ENCODE data around the gene TCEAL4.

Gene TCEAL4

DNA sequence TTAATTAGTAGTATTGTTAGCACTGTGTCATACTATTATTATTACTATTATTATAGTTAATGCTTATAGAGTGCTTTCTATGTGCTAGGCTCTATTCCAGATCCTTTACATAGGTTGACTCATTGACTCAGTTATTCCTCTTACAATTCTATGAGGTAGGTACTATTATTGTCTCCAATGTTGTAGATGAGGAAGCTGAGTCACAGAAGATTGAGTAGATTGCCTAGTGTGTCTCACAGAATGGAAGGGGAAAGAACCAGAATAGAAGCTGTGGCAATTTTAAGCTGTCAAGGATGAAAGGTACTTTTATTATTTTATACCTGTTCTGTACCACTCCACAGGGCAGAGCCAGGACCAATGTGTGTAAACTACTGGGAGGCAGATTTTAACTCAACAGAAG, 41.5 kb downstream of the TCEAL4 start:
- POLR2A ChIA-PET: interaction anchor here (0.7 kb wide), 1 partner anchor 42 kb away, joined by 4 read pairs; the partner anchor contains the start of gene TCEAL4
- CTCF ChIA-PET: no interaction called here
- TF ChIP-seq, protein P1, sequence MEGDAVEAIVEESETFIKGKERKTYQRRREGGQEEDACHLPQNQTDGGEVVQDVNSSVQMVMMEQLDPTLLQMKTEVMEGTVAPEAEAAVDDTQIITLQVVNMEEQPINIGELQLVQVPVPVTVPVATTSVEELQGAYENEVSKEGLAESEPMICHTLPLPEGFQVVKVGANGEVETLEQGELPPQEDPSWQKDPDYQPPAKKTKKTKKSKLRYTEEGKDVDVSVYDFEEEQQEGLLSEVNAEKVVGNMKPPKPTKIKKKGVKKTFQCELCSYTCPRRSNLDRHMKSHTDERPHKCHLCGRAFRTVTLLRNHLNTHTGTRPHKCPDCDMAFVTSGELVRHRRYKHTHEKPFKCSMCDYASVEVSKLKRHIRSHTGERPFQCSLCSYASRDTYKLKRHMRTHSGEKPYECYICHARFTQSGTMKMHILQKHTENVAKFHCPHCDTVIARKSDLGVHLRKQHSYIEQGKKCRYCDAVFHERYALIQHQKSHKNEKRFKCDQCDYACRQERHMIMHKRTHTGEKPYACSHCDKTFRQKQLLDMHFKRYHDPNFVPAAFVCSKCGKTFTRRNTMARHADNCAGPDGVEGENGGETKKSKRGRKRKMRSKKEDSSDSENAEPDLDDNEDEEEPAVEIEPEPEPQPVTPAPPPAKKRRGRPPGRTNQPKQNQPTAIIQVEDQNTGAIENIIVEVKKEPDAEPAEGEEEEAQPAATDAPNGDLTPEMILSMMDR (IDR thresholded peaks at IDR 0.05; ENCODE audit: control extremely low read depth, extremely low read depth, low read depth, missing control alignments): no peak
- no peak for DNase-seq (ENCODE audit: extremely low spot score)

DNA sequence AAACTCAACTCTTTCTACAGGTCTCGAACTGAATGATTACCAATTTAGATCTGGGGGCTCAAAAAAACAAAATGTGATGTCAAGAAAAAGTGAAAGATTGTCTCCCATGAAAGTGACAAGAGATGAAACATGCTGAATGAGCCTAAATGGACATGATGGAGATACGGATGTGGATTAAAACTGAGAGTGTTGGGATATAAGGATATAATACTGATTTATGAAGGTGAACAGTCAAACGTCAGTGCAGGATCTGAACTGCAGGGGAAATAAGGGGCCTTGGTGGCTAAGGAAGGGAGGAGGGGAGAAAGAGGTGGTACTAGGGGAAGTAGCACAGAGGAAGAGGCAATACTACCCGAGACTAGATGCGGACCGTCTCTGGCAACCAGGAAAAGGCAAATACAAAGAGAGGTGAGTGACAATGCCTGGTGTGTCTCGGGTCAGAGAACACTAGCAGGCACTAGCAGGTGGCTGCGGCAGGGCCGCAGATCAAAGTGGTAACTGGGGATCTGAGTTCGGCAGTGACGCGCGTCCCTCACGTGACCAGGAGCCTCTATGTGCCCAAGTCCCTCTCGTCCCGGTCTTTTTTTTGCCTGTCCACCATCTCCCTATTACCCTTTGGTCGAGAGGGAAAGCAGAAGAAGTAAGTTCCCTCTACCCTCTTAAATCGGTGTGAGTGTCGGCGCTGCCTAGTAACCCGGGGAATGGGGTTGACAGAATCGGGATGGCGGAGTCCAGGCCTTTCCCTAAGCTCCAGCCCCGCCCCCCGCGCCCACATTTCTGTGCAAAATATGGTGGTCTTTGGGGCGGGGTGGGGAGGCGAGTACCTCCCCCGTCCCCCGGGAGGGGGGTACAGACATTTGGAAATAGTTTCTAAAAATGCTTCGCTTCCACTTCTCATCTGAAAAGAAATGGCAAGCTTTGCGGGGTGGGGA, 43.3 kb downstream of the TCEAL4 start, which contains the start of gene TCEAL1:
Gene TCEAL1, plus strand, starts transcription at position 590 of the 932 bp plus-strand sequence. CDS start 942 bp downstream, outside the sequence.
- TF ChIP-seq, protein P1 (IDR thresholded peaks at IDR 0.05; ENCODE audit: control extremely low read depth, extremely low read depth, low read depth, missing control alignments): no peak
- ChIA-PET POLR2A (no interaction called here), CTCF (no interaction called here)
- DNase-seq (ENCODE audit: extremely low spot score): peak; percentile 30

DNA sequence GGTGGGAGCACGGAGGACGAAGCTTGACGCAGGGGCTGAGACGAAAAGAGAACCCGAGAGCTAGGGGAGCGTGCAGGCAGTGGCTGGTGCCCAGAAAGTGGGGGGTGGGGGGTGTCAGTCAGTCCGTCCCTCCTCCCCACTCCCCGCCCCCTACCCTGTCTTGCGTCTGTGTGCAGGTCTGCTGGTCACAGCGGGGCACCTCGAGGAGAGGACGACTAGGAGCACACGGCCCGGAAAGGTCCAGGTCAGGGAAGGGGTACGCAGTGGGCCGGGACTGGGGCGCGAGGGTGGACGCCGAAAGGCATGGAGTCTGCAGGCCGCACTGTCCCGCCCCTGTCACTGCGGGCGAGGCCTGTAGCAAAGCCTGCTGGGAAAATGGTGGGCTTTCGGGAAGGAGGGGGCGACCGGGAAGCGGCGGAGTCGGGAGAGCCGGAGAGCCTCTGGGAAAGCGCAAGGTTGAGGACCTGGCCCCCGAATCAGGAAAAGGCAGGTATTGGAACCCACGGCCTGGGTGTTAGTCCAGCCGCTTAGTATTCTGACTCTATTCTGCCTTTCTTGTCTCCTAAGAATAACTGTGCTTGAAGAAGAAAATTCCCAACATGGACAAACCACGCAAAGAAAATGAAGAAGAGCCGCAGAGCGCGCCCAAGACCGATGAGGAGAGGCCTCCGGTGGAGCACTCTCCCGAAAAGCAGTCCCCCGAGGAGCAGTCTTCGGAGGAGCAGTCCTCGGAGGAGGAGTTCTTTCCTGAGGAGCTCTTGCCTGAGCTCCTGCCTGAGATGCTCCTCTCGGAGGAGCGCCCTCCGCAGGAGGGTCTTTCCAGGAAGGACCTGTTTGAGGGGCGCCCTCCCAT, 44.2 kb downstream of the TCEAL4 start:
- CTCF ChIA-PET: interaction anchor here (0.7 to 1.2 kb wide), 6 partner anchors 10 to 96 kb away, joined by 3 read pairs; partner anchors contain the start of gene TCEAL3
- POLR2A ChIA-PET: interaction anchor here (0.5 kb wide), 1 partner anchor 68 kb away, joined by 5 read pairs; no protein-coding TSS in a partner anchor
- peak; percentile 32 for DNase-seq (ENCODE audit: extremely low spot score)
- TF ChIP-seq, protein P1 (IDR thresholded peaks at IDR 0.05; ENCODE audit: control extremely low read depth, extremely low read depth, low read depth, missing control alignments): peak; percentile 27

DNA sequence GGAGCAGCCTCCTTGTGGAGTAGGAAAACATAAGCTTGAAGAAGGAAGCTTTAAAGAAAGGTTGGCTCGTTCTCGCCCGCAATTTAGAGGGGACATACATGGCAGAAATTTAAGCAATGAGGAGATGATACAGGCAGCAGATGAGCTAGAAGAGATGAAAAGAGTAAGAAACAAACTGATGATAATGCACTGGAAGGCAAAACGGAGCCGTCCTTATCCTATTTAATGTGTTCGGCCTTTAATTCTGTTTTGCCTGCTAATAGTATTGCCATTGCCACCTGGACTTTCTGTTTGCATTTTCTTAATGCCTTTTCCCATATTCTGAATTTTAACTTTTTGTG, 44.8 kb downstream of the TCEAL4 start:
- POLR2A ChIA-PET: interaction anchor here (0.5 kb wide), 1 partner anchor 67 kb away, joined by 5 read pairs; no protein-coding TSS in a partner anchor
- TF ChIP-seq, protein P1 (IDR thresholded peaks at IDR 0.05; ENCODE audit: control extremely low read depth, extremely low read depth, low read depth, missing control alignments): no peak
- CTCF ChIA-PET: interaction anchor here (0.7 to 1.2 kb wide), 6 partner anchors 9 to 97 kb away, joined by 3 read pairs; partner anchors contain the start of gene TCEAL3
- DNase-seq (ENCODE audit: extremely low spot score): no peak

DNA sequence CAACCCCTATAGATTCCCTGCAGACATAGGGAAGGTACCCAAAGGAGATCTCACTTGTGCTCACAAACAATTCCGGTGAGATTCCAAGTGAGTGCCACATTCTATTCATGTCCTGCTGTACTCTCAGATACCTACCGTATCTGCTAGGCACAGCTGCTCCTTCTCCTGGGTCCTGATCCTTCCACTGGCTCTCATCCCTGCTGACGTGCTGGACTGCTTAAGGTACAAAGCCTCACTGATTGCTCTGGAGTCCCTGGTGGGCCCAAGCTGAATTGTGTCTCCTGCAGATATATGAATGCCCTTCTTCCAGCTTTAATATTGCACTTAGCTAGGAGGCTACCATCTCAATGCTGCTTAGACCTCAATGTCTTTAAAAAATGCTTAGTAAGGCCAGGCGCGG, 45.8 kb downstream of the TCEAL4 start:
- TF ChIP-seq, protein P1 (IDR thresholded peaks at IDR 0.05; ENCODE audit: control extremely low read depth, extremely low read depth, low read depth, missing control alignments): no peak
- CTCF ChIA-PET: no interaction called here
- no peak for DNase-seq (ENCODE audit: extremely low spot score)
- POLR2A ChIA-PET: no interaction called here

DNA sequence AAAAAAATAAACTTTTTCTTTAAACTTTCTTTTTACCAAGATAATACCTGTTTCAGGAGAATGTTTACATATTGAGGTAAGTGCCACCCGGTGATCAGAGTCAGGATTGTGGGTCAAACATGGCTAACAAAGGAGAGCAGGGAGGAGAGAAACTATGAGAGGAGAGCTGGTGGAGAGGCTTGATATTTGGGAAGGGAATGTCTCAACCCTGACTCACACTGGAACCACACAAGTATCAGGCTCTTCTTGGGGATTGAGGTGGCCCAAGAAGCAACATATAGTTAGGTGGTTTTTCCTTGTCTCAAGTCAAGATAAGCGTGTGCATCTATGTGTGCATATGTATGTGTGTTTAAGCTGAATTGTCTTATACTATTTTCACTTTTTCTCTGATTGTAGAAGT, 50.1 kb downstream of the TCEAL4 start:
- DNase-seq (ENCODE audit: extremely low spot score): no peak
- ChIA-PET CTCF (no interaction called here), POLR2A (no interaction called here)
- TF ChIP-seq, protein P1 (IDR thresholded peaks at IDR 0.05; ENCODE audit: control extremely low read depth, extremely low read depth, low read depth, missing control alignments): no peak
